Lower lobe of right lung (tissue), 2 donors: ENCODE data around the gene TNK1. TPM values are rescaled to one million over a fixed set of nuclear protein-coding genes. Genes with fewer than 3 reads are reported as not detected.
"Not testable (repeated sequence)": the region's sequence is repeated elsewhere in the genome, so short reads cannot be mapped to it uniquely, and the experiment has no call there.

ENCODE experiments used
- ATAC-seq, 2 donors: fragments of 200-7000 bp; cut with Tn5 transposase; one replicate each; pipeline ENCODE4 v1.9.1; 2020 to 2022; ENCODE audit warnings: mild to moderate bottlenecking in 2 of 2, moderate library complexity in 2 of 2
- DNase-seq: peaks from one replicate; pipeline ENCODE4 v3.0.0-alpha.2; 2020
- H3K27ac ChIP-seq: fragments of 200-600 bp; one replicate; pipeline ENCODE4 v1.8.0; 2022
- H3K27me3 ChIP-seq: fragments of 200-600 bp; one replicate; pipeline ENCODE4 v1.8.0; 2022; ENCODE audit warnings: low read depth
- H3K36me3 ChIP-seq: fragments of 200-600 bp; one replicate; pipeline ENCODE4 v1.8.0; 2022; ENCODE audit warnings: mild to moderate bottlenecking
- H3K4me1 ChIP-seq: fragments of 200-600 bp; one replicate; pipeline ENCODE4 v1.8.0; 2022
- H3K4me3 ChIP-seq: fragments of 200-600 bp; one replicate; pipeline ENCODE4 v1.8.0; 2022; ENCODE audit warnings: mild to moderate bottlenecking
- H3K9me3 ChIP-seq: fragments of 200-600 bp; one replicate; pipeline ENCODE4 v1.8.0; 2022
- intact Hi-C: fragments of 100-400 bp; cut with DNase I; formaldehyde crosslinking; loops from one replicate; pipeline ENCODE4 v1.11.0; 2022
- long read RNA-seq: library from polyadenylated mRNA; unstranded; transcript quantifications from one replicate; pipeline ENCODE4 v2.0.0, GENCODE V29; 2021
- total RNA-seq: library from RNA; stranded (reverse); fragmentation: NEBNext Ultra II Directional; extraction: Animal tissue kit (Norgen Biotek cat#: 25700); gene quantifications from one replicate; pipeline ENCODE4 v1.2.1, GENCODE V29; 2021
- TF ChIP-seq, protein P1 (sequence below): fragments of 200-600 bp; IDR thresholded peaks from one replicate; pipeline ENCODE4 v1.8.0; 2022; ENCODE audit warnings: antibody characterized with exemption, mild to moderate bottlenecking
- donor health status: DM: no; HTN: yes; CAD: no; lungs with severe emphysema.

Gene TNK1
- 4.1 TPM for total RNA-seq
- long read RNA-seq, partial matches to known transcripts: 8 of 8 reads
- long read RNA-seq, other reads (novel, unspliced or antisense): 0 of 8 reads

DNA sequence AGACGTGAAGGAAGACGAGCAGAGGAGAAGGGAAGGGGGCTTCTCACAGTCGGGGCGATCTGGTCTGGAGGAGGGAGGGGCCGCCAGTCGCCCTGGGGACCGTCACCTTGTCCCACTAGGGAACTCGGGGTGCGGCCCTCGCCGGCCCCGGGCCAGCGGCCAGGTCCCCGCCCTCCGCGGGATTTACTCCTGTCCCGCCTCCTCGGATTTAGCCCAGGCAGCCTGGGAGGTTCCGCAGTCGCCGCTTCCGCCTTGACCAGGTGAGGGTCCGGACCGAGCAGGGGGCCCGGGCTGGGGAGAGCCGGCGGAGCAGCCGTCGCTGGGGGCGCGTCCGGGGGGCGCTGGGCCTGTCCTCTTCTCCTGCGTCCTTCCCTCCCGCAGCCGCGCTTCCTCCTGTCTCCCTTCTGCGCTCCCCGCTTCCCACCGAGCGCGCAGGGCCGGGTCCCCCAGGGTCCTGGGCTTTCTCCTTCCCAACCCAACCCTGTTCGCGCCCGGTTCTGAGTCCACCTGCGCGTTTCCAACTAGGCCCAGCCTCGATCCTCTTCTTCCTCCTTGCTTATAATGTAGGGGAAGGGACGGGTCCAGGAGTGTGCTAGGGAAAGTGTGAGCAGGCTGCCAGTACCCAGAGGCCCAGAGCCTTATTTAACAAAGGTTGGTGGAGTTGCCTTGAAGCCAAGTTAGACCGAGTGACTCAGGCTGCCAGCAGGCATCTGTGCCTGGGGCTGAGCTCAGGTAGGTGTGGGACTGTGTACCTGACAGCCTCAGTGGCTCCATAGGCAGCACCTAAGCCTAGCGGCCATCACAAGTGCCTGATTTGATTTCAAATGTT lies at the start of gene TNK1:
Gene TNK1 (plus strand): TSS at position 235 of the 829 bp plus-strand sequence. CDS start 1,838 bp downstream, outside the sequence.
- intact Hi-C loops: no loop called here
- DNase-seq (peak; percentile 79), ATAC-seq (peak; percentile 82 to 93)
- Histone ChIP-seq H3K4me3 (peak within 1 kb of the TSS; percentile 61), H3K4me1 (peaks cover 26% of the 10 kb centered on the region), H3K27ac (peak within 1 kb of the TSS; percentile 71), H3K36me3 (peaks cover 6% of the 10 kb centered on the region), H3K27me3 (peaks cover 10% of the 10 kb centered on the region), H3K9me3 (no peaks in the 10 kb centered on the region)
- TF ChIP-seq, protein P1, sequence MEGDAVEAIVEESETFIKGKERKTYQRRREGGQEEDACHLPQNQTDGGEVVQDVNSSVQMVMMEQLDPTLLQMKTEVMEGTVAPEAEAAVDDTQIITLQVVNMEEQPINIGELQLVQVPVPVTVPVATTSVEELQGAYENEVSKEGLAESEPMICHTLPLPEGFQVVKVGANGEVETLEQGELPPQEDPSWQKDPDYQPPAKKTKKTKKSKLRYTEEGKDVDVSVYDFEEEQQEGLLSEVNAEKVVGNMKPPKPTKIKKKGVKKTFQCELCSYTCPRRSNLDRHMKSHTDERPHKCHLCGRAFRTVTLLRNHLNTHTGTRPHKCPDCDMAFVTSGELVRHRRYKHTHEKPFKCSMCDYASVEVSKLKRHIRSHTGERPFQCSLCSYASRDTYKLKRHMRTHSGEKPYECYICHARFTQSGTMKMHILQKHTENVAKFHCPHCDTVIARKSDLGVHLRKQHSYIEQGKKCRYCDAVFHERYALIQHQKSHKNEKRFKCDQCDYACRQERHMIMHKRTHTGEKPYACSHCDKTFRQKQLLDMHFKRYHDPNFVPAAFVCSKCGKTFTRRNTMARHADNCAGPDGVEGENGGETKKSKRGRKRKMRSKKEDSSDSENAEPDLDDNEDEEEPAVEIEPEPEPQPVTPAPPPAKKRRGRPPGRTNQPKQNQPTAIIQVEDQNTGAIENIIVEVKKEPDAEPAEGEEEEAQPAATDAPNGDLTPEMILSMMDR: no peak

DNA sequence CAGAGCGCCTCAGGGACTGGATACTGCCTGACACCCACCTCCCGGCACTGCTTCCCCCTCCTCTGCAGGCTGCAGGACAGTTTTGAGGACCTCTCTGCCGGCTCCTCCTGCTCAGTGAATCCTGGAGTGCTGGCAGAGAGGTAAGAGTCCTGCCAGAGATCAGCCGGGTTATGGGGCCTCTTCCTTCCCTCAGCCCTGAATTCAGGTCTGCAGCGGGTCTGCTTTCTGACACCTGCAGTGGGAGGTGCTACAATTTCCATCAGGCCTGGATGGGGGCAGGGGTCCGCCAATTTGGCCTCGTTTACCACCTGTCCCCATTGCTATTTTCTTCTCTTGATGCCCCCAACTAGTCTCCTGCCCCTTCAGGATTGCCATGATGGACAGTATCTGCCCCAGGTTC lies 48.8 kb upstream of the TNK1 start:
- Histone ChIP-seq H3K4me1 (peaks cover 22% of the 10 kb centered on the region), H3K36me3 (no peaks in the 10 kb centered on the region), H3K9me3 (no peaks in the 10 kb centered on the region), H3K27ac (no peak overlapping the region), H3K4me3 (no peak overlapping the region), H3K27me3 (peaks cover 12% of the 10 kb centered on the region)
- TF ChIP-seq, protein P1: no peak
- DNase-seq (no peak), ATAC-seq (no peak)
- intact Hi-C loops: no loop called here

DNA sequence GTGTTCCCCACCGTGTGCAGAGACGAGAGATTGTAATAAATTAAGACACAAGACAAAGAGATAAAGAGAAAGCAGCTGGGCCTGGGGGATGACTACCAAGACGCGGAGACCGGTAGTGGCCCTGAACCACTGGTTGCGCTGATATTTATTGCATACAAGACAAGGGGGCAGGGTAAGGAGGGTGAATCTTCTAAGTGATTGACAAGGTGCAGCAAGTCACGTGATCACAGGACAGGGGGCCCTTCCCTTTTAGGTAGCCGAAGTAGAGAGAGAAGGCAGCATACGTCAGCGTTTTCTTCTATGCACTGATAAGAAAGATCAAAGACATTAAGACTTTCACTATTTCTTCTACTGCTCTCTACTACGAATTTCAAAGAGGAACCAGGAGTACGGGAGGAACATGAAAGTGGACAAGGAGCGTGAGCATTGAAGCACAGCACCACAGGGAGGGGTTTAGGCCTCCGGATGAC lies 48.3 kb upstream of the TNK1 start:
- Histone ChIP-seq H3K4me1 (peaks cover 21% of the 10 kb centered on the region), H3K27me3 (peaks cover 12% of the 10 kb centered on the region)
- H3K4me3 ChIP-seq, H3K9me3 ChIP-seq, H3K27ac ChIP-seq, ATAC-seq, DNase-seq, intact Hi-C loops, H3K36me3 ChIP-seq: not testable (repeated sequence)

DNA sequence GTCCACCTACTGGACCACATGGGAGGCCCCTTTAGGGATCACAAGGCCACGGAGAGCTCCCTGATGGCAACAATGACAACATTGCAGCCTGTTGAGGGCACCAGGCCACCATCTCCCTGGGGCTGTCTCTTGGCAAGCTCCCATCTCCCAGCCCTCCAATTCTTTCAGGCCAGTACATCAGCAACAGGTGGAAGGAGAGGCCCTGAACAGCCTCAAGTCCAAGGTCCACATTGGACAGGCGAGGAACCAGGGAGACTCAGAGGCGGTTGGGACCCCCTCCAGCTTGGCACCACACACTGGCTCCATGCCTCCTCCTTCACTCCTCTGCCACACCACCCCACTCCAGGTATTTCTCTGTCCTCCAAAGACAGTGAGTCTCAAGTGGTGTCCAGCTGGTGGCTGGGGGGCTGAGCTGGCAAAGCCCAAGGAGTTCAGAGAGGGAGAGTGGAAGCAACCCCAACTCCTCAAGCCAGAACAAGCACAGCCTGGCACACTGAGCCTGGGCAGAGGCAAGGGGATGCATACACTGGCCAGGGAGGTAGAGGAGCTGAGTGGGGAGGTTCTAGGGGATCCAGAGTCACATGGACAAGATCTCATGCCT lies 45.9 kb upstream of the TNK1 start:
- Histone ChIP-seq H3K4me3 (no peak overlapping the region), H3K27ac (no peak overlapping the region), H3K9me3 (no peaks in the 10 kb centered on the region), H3K4me1 (peaks cover 12% of the 10 kb centered on the region), H3K27me3 (peaks cover 12% of the 10 kb centered on the region), H3K36me3 (no peaks in the 10 kb centered on the region)
- no peak for ATAC-seq
- DNase-seq: no peak
- intact Hi-C loops: no loop called here
- TF ChIP-seq, protein P1: no peak

DNA sequence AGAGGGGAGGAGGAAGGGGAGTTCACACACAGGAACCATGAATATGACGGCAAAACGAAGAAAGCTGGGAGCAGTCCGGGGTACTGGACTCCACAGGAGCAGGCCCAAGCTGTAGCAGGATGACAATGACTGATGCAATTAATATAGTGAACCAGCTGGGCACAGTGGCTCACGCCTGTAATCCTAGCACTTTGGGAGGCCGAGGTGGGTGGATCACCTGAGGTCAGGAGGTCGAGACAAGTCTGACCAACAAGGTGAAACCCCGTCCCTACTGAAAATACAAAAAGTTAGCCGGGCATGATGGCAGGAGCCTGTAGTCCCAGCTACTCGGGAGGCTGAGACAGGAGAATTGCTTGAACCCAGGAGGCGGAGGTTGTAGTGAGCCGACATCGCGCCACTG lies 45.1 kb upstream of the TNK1 start:
- H3K4me1 ChIP-seq, H3K36me3 ChIP-seq, ATAC-seq, H3K4me3 ChIP-seq, H3K9me3 ChIP-seq, DNase-seq, intact Hi-C loops: not testable (repeated sequence)
- Histone ChIP-seq H3K27me3 (peaks cover 12% of the 10 kb centered on the region), H3K27ac (peak overlapping the region; percentile 53)

DNA sequence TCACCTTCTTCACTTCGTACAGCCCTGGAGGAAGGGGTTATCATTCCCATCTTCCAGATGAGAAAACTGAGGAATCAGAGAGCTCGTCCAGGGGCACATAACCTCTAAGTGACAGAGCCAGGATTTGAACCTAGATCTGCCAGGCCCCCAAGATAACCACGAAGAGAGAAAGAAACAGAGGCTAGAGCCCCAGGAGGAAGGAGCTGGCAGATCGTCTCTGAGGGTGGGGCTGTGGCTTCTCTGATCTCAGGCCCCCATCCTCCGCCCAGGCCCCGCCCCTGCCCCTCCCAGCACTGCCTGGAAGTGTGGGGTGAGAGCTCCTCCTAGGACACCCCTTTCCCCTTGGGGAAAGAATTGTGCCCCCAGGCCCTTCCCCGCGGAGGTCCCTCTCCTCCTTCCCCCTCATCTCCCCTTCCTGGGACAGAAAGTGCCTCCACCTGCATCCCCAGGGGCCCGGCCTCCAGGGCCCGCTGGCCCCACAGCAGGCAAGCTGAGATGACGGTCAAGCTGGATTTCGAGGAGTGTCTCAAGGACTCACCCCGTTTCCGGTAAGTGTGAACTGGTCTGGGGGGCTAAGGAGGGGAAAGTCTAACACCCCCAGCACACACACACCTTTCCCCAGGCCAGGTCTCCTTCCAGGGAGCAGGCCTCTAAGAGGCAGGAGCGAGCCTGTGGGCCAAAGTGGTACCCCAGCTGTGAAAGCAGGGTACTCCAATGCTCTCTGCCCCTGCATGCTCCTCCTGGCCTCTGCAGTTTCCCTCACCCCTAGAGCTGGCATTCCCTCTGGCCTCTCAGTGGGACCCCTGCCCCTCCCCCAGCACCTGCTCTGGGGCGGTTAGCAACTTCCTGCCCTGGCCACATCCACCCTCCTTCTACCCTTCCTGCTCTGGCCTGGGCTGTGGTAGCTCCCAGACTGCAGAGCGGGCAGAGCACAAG lies 44.4 kb upstream of the TNK1 start, which contains the start of gene ACAP1:
Gene ACAP1 (plus strand): TSS at position 290 of the 936 bp plus-strand sequence. CDS start 206 bp downstream, at position 496.
- H3K4me3 ChIP-seq: peak within 1 kb of the TSS; percentile 49
- ATAC-seq (peak; percentile 74 to 85), DNase-seq (peak; percentile 71)
- peaks cover 12% of the 10 kb centered on the region for H3K27me3 ChIP-seq
- H3K36me3 ChIP-seq: peaks cover 2% of the 10 kb centered on the region
- intact Hi-C loops: no loop called here
- H3K9me3 ChIP-seq: no peaks in the 10 kb centered on the region
- TF ChIP-seq, protein P1: no peak
- peaks cover 3% of the 10 kb centered on the region for H3K4me1 ChIP-seq
- H3K27ac ChIP-seq: peak within 1 kb of the TSS; percentile 53

DNA sequence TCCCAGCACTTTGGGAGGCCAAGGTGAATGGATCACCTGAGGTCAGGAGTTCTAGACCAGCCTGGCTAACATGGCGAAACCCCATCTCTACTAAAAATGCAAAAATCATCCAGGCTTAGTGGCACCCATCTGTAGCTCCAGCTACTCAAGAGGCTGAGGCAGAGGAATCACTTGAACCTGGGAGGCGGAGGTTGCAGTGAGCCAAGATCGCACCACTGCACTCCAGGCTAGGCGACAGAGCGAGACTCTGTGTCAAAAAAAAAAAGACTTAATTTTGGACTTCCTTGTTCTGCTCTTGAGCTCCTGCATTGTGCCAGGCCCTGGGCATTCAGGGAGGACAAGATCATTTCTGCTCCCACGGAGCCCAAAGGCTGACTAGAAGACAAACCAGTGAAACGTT lies 43.3 kb upstream of the TNK1 start:
- peaks cover 21% of the 10 kb centered on the region for H3K27me3 ChIP-seq
- peak overlapping the region; percentile 49 for H3K4me3 ChIP-seq
- H3K27ac ChIP-seq, DNase-seq, intact Hi-C loops, H3K9me3 ChIP-seq, H3K4me1 ChIP-seq, ATAC-seq: not testable (repeated sequence)
- H3K36me3 ChIP-seq: peaks cover 11% of the 10 kb centered on the region
